PFSK-1 (cell line): ENCODE data around the gene TUBA1B.

ENCODE experiments used
- FOXP2 ChIP-seq: optimal IDR thresholded peaks from 2 replicates; pipeline ENCODE3; 2011; ENCODE audit warnings: borderline replicate concordance, control low read depth, inconsistent platforms; ENCODE audit not compliant: insufficient read depth; ENCODE audit errors: extremely low read length, extremely low read depth
- POLR2AphosphoS5 ChIP-seq: IDR thresholded peaks from 2 replicates; pipeline ENCODE4 v1.6.1; 2012; ENCODE audit warnings: low read depth, mild to moderate bottlenecking, control low read depth, low read length, moderate library complexity
- TF ChIP-seq, protein P1 (sequence below), 2 experiments: IDR thresholded peaks; 2 replicates each; pipeline versions ENCODE4 v1.6.1 to v1.8.0; 2011 to 2012; ENCODE audit warnings: low read depth in 2 of 2, low read length in 2 of 2, control low read depth in 1 of 2, inconsistent platforms in 1 of 2, mild to moderate bottlenecking in 1 of 2, moderate library complexity in 1 of 2; ENCODE audit not compliant: insufficient read depth in 1 of 2

DNA sequence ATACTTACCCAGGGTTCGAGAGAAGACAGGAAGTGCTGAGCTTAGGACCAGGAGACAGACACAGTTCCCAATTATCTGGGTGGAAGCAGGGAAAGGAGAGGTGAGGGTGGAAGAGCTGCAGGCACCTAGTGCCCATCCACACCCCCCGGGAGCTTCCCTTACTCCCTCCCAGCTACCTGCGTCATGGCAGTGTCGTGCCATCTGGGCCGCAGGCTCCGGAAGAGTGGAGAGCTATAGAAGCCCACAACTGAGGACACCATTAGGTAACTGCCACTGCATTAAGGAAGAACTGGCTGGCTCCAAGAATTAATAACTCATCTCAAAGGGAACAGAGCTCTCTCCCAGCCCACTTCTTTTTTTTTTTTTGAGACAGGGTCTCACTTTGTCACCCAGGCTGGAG is 30.8 kb downstream of the TUBA1B start:
- TF ChIP-seq FOXP2, result no peak
- TF ChIP-seq, protein P1, sequence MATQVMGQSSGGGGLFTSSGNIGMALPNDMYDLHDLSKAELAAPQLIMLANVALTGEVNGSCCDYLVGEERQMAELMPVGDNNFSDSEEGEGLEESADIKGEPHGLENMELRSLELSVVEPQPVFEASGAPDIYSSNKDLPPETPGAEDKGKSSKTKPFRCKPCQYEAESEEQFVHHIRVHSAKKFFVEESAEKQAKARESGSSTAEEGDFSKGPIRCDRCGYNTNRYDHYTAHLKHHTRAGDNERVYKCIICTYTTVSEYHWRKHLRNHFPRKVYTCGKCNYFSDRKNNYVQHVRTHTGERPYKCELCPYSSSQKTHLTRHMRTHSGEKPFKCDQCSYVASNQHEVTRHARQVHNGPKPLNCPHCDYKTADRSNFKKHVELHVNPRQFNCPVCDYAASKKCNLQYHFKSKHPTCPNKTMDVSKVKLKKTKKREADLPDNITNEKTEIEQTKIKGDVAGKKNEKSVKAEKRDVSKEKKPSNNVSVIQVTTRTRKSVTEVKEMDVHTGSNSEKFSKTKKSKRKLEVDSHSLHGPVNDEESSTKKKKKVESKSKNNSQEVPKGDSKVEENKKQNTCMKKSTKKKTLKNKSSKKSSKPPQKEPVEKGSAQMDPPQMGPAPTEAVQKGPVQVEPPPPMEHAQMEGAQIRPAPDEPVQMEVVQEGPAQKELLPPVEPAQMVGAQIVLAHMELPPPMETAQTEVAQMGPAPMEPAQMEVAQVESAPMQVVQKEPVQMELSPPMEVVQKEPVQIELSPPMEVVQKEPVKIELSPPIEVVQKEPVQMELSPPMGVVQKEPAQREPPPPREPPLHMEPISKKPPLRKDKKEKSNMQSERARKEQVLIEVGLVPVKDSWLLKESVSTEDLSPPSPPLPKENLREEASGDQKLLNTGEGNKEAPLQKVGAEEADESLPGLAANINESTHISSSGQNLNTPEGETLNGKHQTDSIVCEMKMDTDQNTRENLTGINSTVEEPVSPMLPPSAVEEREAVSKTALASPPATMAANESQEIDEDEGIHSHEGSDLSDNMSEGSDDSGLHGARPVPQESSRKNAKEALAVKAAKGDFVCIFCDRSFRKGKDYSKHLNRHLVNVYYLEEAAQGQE (IDR thresholded peaks at IDR 0.05; ENCODE audit: insufficient read depth in 1 of 2, low read depth in 2 of 2, low read length in 2 of 2), result no peak
- TF ChIP-seq POLR2AphosphoS5, result no peak
